SK-N-SH treated with all-trans-retinoic acid at 6 μM for 48 hours (cell line): ENCODE measurements around the gene MRPL11.

Experiments used
- ATAC-seq: fragments of 200-7000 bp; cut with Tn5 transposase; 3 replicates; pipeline ENCODE4 v1.9.1; 2020; ENCODE audit warnings: mild to moderate bottlenecking, moderate library complexity
- ARNTL ChIP-seq: fragments of 450-650 bp; formaldehyde crosslinking; IDR thresholded peaks from 2 replicates; pipeline ENCODE4 v1.5.0; 2020; ENCODE audit warnings: low read depth, mild to moderate bottlenecking, moderate library complexity, borderline replicate concordance
- CSDC2 ChIP-seq: fragments of 250-450 bp; sonication (Bioruptor Pico); IDR thresholded peaks from 2 replicates; pipeline ENCODE4 v1.5.0; 2020; ENCODE audit warnings: mild to moderate bottlenecking, moderate library complexity
- ESRRG ChIP-seq: fragments of 250-450 bp; sonication (Bioruptor Pico); IDR thresholded peaks from 2 replicates; pipeline ENCODE4 v1.6.1; 2021; ENCODE audit warnings: mild to moderate bottlenecking
- GLIS3 ChIP-seq: fragments of 250-450 bp; sonication (Bioruptor Pico); IDR thresholded peaks from 2 replicates; pipeline ENCODE4 v1.5.0; 2020; ENCODE audit warnings: mild to moderate bottlenecking, moderate library complexity
- ISL1 ChIP-seq: fragments of 250-450 bp; sonication (Bioruptor Pico); IDR thresholded peaks from 2 replicates; pipeline ENCODE4 v2.1.2; 2022; ENCODE audit warnings: mild to moderate bottlenecking, moderate library complexity
- OSR1 ChIP-seq: fragments of 250-450 bp; sonication (Bioruptor Pico); IDR thresholded peaks from 2 replicates; pipeline ENCODE4 v1.8.0; 2022; ENCODE audit warnings: moderate library complexity, mild to moderate bottlenecking, inconsistent platforms
- PPARA ChIP-seq: fragments of 250-450 bp; sonication (Bioruptor Pico); IDR thresholded peaks from 2 replicates; pipeline ENCODE4 v1.5.0; 2020; ENCODE audit warnings: mild to moderate bottlenecking, borderline replicate concordance
- RARB ChIP-seq: fragments of 250-450 bp; sonication (Bioruptor Pico); IDR thresholded peaks from 2 replicates; pipeline ENCODE4 v1.8.0; 2021; ENCODE audit warnings: mild to moderate bottlenecking, moderate library complexity
- SNAI2 ChIP-seq: fragments of 250-450 bp; sonication (Bioruptor Pico); IDR thresholded peaks from 2 replicates; pipeline ENCODE4 v1.5.0; 2020; ENCODE audit warnings: mild to moderate bottlenecking, moderate library complexity
- TCF4 ChIP-seq: fragments of 250-450 bp; sonication (Bioruptor Pico); IDR thresholded peaks from 2 replicates; pipeline ENCODE4 v1.8.0; 2021; ENCODE audit warnings: mild to moderate bottlenecking, moderate library complexity, borderline replicate concordance
- TOX ChIP-seq: fragments of 250-450 bp; sonication (Bioruptor Pico); IDR thresholded peaks from 2 replicates; pipeline ENCODE4 v1.8.0; 2021; ENCODE audit warnings: mild to moderate bottlenecking, moderate library complexity, borderline replicate concordance
- ZC3H10 ChIP-seq: fragments of 250-450 bp; sonication (Bioruptor Pico); IDR thresholded peaks from 2 replicates; pipeline ENCODE4 v1.5.1; 2021; ENCODE audit warnings: mild to moderate bottlenecking, moderate library complexity
- ZFP3 ChIP-seq: fragments of 250-450 bp; sonication (Bioruptor Pico); IDR thresholded peaks from 2 replicates; pipeline ENCODE4 v1.5.0; 2020; ENCODE audit warnings: mild to moderate bottlenecking, moderate library complexity
- ZFP30 ChIP-seq: fragments of 450-650 bp; formaldehyde crosslinking; IDR thresholded peaks from 2 replicates; pipeline ENCODE4 v1.5.0; 2022; ENCODE audit warnings: mild to moderate bottlenecking, moderate library complexity
- ZNF565 ChIP-seq: fragments of 450-650 bp; formaldehyde crosslinking; conservative IDR thresholded peaks from 2 replicates; pipeline ENCODE4 v1.5.0; 2020; ENCODE audit warnings: low read depth, mild to moderate bottlenecking, moderate library complexity
- ZNF70 ChIP-seq: fragments of 450-650 bp; formaldehyde crosslinking; IDR thresholded peaks from 2 replicates; pipeline ENCODE4 v1.5.0; 2020; ENCODE audit warnings: mild to moderate bottlenecking, moderate library complexity
- TF ChIP-seq, protein P1 (sequence below): fragments of 250-450 bp; sonication (Bioruptor Pico); IDR thresholded peaks from 2 replicates; pipeline ENCODE4 v1.5.0; 2020; ENCODE audit warnings: mild to moderate bottlenecking, moderate library complexity
- TF ChIP-seq, protein P2 (sequence below): fragments of 250-450 bp; sonication (Bioruptor Pico); IDR thresholded peaks from 2 replicates; pipeline ENCODE4 v1.5.1; 2021; ENCODE audit warnings: mild to moderate bottlenecking, moderate library complexity
- TF ChIP-seq, protein P3 (sequence below): fragments of 250-450 bp; sonication (Bioruptor Pico); IDR thresholded peaks from 2 replicates; pipeline ENCODE4 v1.8.0; 2021; ENCODE audit warnings: low read depth, mild to moderate bottlenecking, moderate library complexity, borderline replicate concordance
- TF ChIP-seq, protein P4 (sequence below): fragments of 250-450 bp; sonication (Bioruptor Pico); IDR thresholded peaks from 2 replicates; pipeline ENCODE4 v1.5.1; 2020; ENCODE audit warnings: low read depth, mild to moderate bottlenecking, moderate library complexity

Gene MRPL11

DNA sequence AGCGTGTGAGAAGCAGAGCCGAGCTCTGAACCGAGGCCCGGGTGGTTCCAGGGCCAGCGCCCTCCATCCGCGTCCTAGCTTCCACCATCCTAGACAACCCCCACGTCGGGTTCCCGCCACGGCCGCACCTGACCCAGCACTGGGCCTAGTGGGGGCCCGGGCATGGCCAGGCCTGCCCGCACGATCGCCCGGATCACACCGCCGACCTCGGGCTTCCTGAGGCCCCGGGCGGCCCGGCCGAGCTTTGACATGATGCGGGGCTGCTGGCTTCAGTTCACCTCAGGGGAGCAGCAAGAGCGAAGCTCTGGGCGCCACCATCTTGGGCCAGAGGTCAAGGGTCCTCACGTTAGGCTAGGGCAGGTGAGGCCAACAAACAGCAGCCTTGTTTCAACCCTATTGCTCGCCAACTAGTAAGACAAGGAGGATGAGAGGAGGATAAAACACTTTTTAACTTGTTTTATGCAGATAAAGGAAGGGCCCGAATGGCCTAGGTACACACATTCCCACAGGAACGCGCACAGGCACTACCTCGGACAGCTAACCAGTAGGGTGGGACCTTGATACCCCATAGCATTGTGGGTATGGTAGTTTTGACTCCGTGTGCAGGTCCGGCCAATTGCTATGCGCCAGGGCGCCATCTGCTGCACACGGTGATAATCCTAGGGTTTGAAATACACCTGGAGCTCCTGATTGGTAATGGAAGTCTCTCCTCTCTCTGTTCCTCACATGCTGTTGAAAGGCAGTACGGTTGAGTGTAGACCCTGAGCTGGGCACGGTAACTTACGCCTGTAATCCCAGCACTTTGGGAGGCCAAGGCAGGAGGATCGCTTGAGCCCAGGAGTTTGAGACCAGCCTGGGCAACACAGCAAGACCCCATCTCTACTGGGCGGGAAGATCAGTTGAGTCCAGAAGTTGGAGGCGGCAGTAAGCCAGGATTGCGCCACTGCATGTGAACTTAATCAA is at the start of gene MRPL11:
MRPL11 (minus strand) TSS at position 345 of the 963 bp plus-strand sequence; CDS start at position 251, 94 bp downstream.
- TF ChIP-seq, protein P1, sequence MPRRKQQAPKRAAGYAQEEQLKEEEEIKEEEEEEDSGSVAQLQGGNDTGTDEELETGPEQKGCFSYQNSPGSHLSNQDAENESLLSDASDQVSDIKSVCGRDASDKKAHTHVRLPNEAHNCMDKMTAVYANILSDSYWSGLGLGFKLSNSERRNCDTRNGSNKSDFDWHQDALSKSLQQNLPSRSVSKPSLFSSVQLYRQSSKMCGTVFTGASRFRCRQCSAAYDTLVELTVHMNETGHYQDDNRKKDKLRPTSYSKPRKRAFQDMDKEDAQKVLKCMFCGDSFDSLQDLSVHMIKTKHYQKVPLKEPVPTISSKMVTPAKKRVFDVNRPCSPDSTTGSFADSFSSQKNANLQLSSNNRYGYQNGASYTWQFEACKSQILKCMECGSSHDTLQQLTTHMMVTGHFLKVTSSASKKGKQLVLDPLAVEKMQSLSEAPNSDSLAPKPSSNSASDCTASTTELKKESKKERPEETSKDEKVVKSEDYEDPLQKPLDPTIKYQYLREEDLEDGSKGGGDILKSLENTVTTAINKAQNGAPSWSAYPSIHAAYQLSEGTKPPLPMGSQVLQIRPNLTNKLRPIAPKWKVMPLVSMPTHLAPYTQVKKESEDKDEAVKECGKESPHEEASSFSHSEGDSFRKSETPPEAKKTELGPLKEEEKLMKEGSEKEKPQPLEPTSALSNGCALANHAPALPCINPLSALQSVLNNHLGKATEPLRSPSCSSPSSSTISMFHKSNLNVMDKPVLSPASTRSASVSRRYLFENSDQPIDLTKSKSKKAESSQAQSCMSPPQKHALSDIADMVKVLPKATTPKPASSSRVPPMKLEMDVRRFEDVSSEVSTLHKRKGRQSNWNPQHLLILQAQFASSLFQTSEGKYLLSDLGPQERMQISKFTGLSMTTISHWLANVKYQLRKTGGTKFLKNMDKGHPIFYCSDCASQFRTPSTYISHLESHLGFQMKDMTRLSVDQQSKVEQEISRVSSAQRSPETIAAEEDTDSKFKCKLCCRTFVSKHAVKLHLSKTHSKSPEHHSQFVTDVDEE (CRISPR knock-in tag): no peak
- no peak for TF ChIP-seq TOX (CRISPR knock-in tag)
- ATAC-seq: peak; percentile 97

DNA sequence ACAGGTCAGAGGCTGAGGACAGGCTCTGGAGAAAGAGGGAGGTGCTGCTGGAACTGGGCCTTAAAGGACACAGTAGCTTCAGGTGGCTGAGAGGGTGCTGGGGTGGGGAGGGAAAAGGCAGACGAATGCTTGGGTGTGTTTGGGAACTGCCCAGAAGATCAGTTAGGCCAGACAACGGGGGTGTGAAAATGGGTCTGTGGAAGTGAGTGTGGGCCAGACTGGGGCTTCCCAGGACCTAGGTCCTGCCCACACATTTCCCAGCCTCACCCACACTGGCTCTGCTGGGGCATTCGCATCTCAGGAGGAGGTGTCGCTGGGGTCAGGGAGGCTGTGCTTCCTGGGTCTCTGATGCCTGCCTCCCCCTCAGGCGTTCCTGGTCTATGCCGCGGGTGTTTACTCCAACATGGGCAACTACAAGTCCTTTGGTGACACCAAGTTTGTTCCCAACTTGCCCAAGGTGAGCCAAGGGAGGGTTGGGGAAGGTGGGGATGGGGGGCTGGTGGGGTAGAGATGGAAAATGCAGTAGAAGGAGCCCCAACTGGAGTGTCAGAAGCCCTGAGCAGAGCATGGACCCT is 46.2 kb upstream of the MRPL11 start:
- TF ChIP-seq ARNTL (CRISPR knock-in tag): no peak
- no peak for TF ChIP-seq PPARA (CRISPR knock-in tag)
- TF ChIP-seq, protein P2, sequence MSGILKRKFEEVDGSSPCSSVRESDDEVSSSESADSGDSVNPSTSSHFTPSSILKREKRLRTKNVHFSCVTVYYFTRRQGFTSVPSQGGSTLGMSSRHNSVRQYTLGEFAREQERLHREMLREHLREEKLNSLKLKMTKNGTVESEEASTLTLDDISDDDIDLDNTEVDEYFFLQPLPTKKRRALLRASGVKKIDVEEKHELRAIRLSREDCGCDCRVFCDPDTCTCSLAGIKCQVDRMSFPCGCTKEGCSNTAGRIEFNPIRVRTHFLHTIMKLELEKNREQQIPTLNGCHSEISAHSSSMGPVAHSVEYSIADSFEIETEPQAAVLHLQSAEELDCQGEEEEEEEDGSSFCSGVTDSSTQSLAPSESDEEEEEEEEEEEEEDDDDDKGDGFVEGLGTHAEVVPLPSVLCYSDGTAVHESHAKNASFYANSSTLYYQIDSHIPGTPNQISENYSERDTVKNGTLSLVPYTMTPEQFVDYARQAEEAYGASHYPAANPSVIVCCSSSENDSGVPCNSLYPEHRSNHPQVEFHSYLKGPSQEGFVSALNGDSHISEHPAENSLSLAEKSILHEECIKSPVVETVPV (CRISPR knock-in tag): no peak
- TF ChIP-seq ESRRG: no peak
- TF ChIP-seq, protein P1 (CRISPR knock-in tag): no peak
- TF ChIP-seq ZNF70 (CRISPR knock-in tag): no peak
- TF ChIP-seq TOX (CRISPR knock-in tag): no peak
- TF ChIP-seq ISL1 (CRISPR knock-in tag): no peak
- TF ChIP-seq CSDC2 (CRISPR knock-in tag): no peak
- TF ChIP-seq TCF4 (CRISPR knock-in tag): no peak
- TF ChIP-seq, protein P3, sequence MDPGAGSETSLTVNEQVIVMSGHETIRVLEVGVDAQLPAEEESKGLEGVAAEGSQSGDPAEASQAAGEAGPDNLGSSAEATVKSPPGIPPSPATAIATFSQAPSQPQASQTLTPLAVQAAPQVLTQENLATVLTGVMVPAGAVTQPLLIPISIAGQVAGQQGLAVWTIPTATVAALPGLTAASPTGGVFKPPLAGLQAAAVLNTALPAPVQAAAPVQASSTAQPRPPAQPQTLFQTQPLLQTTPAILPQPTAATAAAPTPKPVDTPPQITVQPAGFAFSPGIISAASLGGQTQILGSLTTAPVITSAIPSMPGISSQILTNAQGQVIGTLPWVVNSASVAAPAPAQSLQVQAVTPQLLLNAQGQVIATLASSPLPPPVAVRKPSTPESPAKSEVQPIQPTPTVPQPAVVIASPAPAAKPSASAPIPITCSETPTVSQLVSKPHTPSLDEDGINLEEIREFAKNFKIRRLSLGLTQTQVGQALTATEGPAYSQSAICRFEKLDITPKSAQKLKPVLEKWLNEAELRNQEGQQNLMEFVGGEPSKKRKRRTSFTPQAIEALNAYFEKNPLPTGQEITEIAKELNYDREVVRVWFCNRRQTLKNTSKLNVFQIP (CRISPR knock-in tag): no peak
- no peak for ATAC-seq

DNA sequence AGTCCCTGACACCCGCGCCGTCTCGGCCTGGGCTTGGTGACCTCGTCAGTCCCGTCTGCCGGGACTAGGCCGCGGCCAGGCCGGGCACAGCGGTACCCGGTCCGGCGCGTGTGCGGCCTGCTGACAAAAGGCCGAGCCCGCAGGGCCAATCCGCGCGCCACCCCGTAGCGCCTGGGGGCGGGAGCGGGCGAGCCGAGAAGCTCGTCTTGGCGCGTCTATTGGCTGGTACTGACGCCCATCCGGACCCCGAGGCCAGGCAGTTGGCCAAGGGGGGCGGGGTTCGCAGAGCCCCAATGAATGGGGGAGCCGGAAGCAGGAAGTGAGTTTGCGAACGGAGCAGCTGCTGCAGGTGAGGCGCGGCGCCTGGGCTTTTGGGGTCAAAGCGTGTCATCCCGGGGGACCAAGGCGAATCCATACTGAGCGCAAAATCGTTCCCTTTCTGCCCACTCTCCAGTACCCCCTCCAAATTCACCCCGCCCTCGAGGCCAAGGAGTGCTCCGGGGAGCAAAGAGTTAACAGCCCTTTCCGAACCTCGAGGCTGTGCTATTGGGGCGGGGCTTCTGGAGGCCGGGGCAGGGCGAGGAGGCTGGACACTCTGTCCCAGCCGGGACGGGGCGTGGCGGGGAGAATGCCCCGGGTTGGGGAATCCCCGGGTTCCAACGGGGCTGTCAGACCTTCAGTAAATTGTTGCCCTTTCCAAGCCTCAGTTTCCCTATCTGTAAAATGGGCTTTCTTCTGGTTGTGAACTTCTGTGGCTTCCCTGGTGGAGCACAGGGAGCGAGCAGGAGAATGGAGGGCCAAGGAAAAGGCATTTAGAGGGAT is 41.7 kb upstream of the MRPL11 start, which contains the start of gene DPP3:
DPP3 (plus strand) TSS at position 318 of the 822 bp plus-strand sequence. CDS start 1,767 bp downstream, outside the sequence.
- ATAC-seq: peak; percentile 95
- TF ChIP-seq SNAI2 (CRISPR knock-in tag): no peak
- 0 out of 2 replicates have a peak, but pooled peaks have one; percentile 26 for TF ChIP-seq ZFP3
- no peak for TF ChIP-seq TCF4 (CRISPR knock-in tag)
- TF ChIP-seq ZNF565 (CRISPR knock-in tag): no peak
- TF ChIP-seq, protein P4, sequence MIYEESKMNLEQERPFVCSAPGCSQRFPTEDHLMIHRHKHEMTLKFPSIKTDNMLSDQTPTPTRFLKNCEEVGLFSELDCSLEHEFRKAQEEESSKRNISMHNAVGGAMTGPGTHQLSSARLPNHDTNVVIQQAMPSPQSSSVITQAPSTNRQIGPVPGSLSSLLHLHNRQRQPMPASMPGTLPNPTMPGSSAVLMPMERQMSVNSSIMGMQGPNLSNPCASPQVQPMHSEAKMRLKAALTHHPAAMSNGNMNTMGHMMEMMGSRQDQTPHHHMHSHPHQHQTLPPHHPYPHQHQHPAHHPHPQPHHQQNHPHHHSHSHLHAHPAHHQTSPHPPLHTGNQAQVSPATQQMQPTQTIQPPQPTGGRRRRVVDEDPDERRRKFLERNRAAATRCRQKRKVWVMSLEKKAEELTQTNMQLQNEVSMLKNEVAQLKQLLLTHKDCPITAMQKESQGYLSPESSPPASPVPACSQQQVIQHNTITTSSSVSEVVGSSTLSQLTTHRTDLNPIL (CRISPR knock-in tag): no peak
- no peak for TF ChIP-seq ZC3H10 (CRISPR knock-in tag)
- TF ChIP-seq PPARA (CRISPR knock-in tag): no peak
- no peak for TF ChIP-seq ZNF70 (CRISPR knock-in tag)
- no peak for TF ChIP-seq RARB (CRISPR knock-in tag)
- no peak for TF ChIP-seq OSR1 (CRISPR knock-in tag)
- TF ChIP-seq GLIS3: 0 out of 2 replicates have a peak, but pooled peaks have one; percentile 38
- no peak for TF ChIP-seq TOX (CRISPR knock-in tag)
- TF ChIP-seq, protein P2 (CRISPR knock-in tag): no peak
- TF ChIP-seq CSDC2 (CRISPR knock-in tag): no peak; the same call in 1 of the 2 replicates
- no peak for TF ChIP-seq ZFP30
